K562 (cell line): Measurements from ENCODE around the gene ZSWIM3. TPM values are rescaled to one million over a fixed set of nuclear protein-coding genes. Genes with fewer than 3 reads are reported as not detected.

Experiments
- CBX5 ChIP-seq: IDR thresholded peaks from 2 replicates; pipeline ENCODE4 v1.6.1; 2014; ENCODE audit warnings: low read depth, borderline replicate concordance
- HSF4 ChIP-seq: fragments of 250-450 bp; sonication (Bioruptor Pico); IDR thresholded peaks from 2 replicates; pipeline ENCODE4 v2.1.2; 2022; ENCODE audit warnings: mild to moderate bottlenecking, moderate library complexity, borderline replicate concordance
- MCM2 ChIP-seq: fragments of 450-650 bp; IDR thresholded peaks from 2 replicates; pipeline ENCODE4 v1.6.1; 2017; ENCODE audit warnings: low read depth, mild to moderate bottlenecking
- NONO ChIP-seq, 2 experiments: fragments of 200-400 bp in 1 of 2; fragments of 450-650 bp in 1 of 2; formaldehyde crosslinking in 1 of 2; IDR thresholded peaks; 2 replicates each; pipeline ENCODE4 v1.6.1; 2017; ENCODE audit warnings: low read depth in 2 of 2, mild to moderate bottlenecking in 2 of 2, moderate library complexity in 2 of 2, low read length in 1 of 2
- PHF21A ChIP-seq: fragments of 450-650 bp; IDR thresholded peaks from 2 replicates; pipeline ENCODE4 v1.6.1; 2017; ENCODE audit warnings: low read depth, borderline replicate concordance
- RBFOX2 ChIP-seq: fragments of 200-400 bp; formaldehyde crosslinking; IDR thresholded peaks from 2 replicates; pipeline ENCODE4 v1.6.1; 2017; ENCODE audit warnings: low read depth, mild to moderate bottlenecking, low read length, moderate library complexity
- RFX1 ChIP-seq: fragments of 450-650 bp; IDR thresholded peaks from 2 replicates; pipeline ENCODE4 v1.6.1; 2016; ENCODE audit warnings: mild to moderate bottlenecking, moderate library complexity
- SAP30 ChIP-seq: fragments of 200-600 bp; sonication (generic); IDR thresholded peaks from 2 replicates; pipeline ENCODE4 v1.6.1; 2012; ENCODE audit warnings: borderline replicate concordance, low read depth, mild to moderate bottlenecking, moderate library complexity, low read length, control low read depth, inconsistent platforms; ENCODE audit not compliant: insufficient read depth, poor library complexity, severe bottlenecking
- SMAD3 ChIP-seq: fragments of 450-650 bp; formaldehyde crosslinking; conservative IDR thresholded peaks from 2 replicates; pipeline ENCODE4 v1.4.0; 2020; ENCODE audit warnings: mild to moderate bottlenecking
- SNRNP70 ChIP-seq: fragments of 200-400 bp; formaldehyde crosslinking; optimal IDR thresholded peaks from 2 replicates; pipeline ENCODE3; 2017; ENCODE audit warnings: low read depth, low read length
- polyA plus RNA-seq, 8 experiments: library from polyadenylated mRNA; depleted of rRNA in 4 of 8; stranded (reverse) in 5 of 8; unstranded in 3 of 8; fragments of >200 nt; fragmentation: Nextera tagmentation in 2 of 8; fragmentation: Illumina TruSeq in 1 of 8; extraction: Ambion mirVana in 2 of 8; extraction: Trizol in 1 of 8; gene quantifications; 2 replicates each; pipeline versions ENCODE4 v1.2.1 to v1.2.3, GENCODE V29; 2011 to 2014; ENCODE audit warnings: inconsistent platforms in 1 of 8, missing spikeins in 1 of 8
- total RNA-seq, 7 experiments: library from RNA; depleted of rRNA in 6 of 7; stranded (reverse); fragments of >200 nt in 6 of 7; fragmentation: Illumina TruSeq in 2 of 7; extraction: Trizol in 2 of 7; gene quantifications; 2 replicates each; pipeline versions ENCODE4 v1.2.1 to v1.2.3, GENCODE V29; 2011 to 2021; ENCODE audit warnings: low replicate concordance in 1 of 7
- TF ChIP-seq, protein P1 (sequence below), 3 experiments: fragments of 200-800 bp in 1 of 3; fragments of 250-450 bp in 1 of 3; fragments of 450-650 bp in 1 of 3; sonication (Bioruptor Pico) in 1 of 3; sonication (Bioruptor generic) in 1 of 3; formaldehyde crosslinking in 1 of 3; IDR thresholded peaks; 2 replicates each; pipeline versions ENCODE4 v1.6.1 to v1.8.0; 2016 to 2022; ENCODE audit warnings: mild to moderate bottlenecking in 2 of 3, missing genetic modification characterization in 2 of 3, missing compliant biosample characterization in 1 of 3, moderate library complexity in 1 of 3
- TF ChIP-seq, protein P2 (sequence below): conservative IDR thresholded peaks from 2 replicates; pipeline ENCODE4 v1.6.1; 2011; ENCODE audit warnings: low read depth, mild to moderate bottlenecking, low read length; ENCODE audit not compliant: control insufficient read depth
- TF ChIP-seq, protein P3 (sequence below): fragments of 200-800 bp; sonication (Bioruptor generic); IDR thresholded peaks from 2 replicates; pipeline ENCODE4 v1.6.1; 2017; ENCODE audit warnings: missing genetic modification characterization, missing compliant biosample characterization
- TF ChIP-seq, protein P4 (sequence below): fragments of 250-450 bp; sonication (Bioruptor Pico); IDR thresholded peaks from 2 replicates; pipeline ENCODE4 v1.4.0; 2020; ENCODE audit warnings: mild to moderate bottlenecking, moderate library complexity

The ZSWIM3 gene
- total and polyA plus RNA-seq, 9 of the 15 experiments (the other 6 are each of a cell fraction or from before 2014, with no cell fraction given), result 1.7 to 4.3 (median 2.9) TPM

DNA sequence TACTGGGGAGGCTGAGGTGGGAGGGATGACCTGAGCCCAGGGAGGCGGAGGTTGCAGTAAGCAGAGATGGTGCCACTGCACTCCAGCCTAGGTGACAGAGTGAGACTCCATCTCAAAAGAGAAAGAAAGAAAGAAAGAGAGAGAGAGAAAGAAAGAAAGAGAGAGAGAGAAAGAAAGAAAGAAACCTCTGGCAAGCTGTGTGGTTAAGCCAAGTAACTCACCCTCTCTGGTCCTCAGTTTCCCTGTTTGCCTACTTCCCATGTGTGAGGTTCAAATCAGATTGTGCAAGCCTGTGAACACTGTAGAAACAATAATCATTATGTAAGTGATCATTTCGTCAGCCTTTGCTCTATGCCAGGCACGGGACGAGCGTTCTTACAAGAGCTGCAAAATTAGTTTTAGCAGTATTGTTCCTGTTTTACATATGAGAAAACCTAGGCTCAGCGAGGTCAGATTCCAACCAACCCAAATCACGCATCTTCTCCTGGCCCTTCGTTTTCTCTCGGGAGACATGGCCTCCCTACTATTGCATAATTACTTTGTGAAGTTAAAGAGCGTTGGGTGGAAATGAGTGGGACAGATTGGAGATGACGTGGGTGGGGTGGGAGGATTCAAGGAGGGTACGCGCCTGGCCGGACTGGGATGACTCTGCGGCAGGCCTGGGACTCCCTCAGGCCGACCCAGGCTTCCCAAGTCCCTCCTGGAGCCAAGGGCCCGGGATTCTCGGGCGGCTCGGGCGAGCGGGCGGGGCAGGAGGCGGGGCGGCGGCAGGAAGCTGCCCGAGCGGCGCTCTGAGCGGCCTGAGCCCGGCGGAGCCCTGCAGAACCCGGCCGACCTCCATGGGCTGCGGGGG lies 24.2 kb upstream of the ZSWIM3 start, which contains the start of gene SNX21 (continued):
- no peak for TF ChIP-seq MCM2
- TF ChIP-seq SAP30, result no peak
- no peak for TF ChIP-seq SNRNP70
- 0 out of 2 replicates have a peak, but pooled peaks have one; percentile 29 for TF ChIP-seq RBFOX2
- no peak for TF ChIP-seq RFX1
- no peak for TF ChIP-seq HSF4 (CRISPR knock-in tag)
- TF ChIP-seq, protein P1, sequence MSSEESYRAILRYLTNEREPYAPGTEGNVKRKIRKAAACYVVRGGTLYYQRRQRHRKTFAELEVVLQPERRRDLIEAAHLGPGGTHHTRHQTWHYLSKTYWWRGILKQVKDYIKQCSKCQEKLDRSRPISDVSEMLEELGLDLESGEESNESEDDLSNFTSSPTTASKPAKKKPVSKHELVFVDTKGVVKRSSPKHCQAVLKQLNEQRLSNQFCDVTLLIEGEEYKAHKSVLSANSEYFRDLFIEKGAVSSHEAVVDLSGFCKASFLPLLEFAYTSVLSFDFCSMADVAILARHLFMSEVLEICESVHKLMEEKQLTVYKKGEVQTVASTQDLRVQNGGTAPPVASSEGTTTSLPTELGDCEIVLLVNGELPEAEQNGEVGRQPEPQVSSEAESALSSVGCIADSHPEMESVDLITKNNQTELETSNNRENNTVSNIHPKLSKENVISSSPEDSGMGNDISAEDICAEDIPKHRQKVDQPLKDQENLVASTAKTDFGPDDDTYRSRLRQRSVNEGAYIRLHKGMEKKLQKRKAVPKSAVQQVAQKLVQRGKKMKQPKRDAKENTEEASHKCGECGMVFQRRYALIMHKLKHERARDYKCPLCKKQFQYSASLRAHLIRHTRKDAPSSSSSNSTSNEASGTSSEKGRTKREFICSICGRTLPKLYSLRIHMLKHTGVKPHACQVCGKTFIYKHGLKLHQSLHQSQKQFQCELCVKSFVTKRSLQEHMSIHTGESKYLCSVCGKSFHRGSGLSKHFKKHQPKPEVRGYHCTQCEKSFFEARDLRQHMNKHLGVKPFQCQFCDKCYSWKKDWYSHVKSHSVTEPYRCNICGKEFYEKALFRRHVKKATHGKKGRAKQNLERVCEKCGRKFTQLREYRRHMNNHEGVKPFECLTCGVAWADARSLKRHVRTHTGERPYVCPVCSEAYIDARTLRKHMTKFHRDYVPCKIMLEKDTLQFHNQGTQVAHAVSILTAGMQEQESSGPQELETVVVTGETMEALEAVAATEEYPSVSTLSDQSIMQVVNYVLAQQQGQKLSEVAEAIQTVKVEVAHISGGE (CRISPR knock-in tag; IDR thresholded peaks at IDR 0.05), result no peak
- no peak for TF ChIP-seq CBX5
- TF ChIP-seq NONO (IDR thresholded peaks at IDR 0.05; ENCODE audit: low read depth in 2 of 2, low read length in 1 of 2), result no peak
- TF ChIP-seq SMAD3 (CRISPR knock-in tag), result no peak
- TF ChIP-seq, protein P2, sequence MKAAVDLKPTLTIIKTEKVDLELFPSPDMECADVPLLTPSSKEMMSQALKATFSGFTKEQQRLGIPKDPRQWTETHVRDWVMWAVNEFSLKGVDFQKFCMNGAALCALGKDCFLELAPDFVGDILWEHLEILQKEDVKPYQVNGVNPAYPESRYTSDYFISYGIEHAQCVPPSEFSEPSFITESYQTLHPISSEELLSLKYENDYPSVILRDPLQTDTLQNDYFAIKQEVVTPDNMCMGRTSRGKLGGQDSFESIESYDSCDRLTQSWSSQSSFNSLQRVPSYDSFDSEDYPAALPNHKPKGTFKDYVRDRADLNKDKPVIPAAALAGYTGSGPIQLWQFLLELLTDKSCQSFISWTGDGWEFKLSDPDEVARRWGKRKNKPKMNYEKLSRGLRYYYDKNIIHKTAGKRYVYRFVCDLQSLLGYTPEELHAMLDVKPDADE, result no peak
- TF ChIP-seq, protein P3, sequence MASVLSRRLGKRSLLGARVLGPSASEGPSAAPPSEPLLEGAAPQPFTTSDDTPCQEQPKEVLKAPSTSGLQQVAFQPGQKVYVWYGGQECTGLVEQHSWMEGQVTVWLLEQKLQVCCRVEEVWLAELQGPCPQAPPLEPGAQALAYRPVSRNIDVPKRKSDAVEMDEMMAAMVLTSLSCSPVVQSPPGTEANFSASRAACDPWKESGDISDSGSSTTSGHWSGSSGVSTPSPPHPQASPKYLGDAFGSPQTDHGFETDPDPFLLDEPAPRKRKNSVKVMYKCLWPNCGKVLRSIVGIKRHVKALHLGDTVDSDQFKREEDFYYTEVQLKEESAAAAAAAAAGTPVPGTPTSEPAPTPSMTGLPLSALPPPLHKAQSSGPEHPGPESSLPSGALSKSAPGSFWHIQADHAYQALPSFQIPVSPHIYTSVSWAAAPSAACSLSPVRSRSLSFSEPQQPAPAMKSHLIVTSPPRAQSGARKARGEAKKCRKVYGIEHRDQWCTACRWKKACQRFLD (CRISPR knock-in tag), result no peak
- peak; percentile 45; the same call in 1 of the 2 replicates for TF ChIP-seq PHF21A
- TF ChIP-seq, protein P4, sequence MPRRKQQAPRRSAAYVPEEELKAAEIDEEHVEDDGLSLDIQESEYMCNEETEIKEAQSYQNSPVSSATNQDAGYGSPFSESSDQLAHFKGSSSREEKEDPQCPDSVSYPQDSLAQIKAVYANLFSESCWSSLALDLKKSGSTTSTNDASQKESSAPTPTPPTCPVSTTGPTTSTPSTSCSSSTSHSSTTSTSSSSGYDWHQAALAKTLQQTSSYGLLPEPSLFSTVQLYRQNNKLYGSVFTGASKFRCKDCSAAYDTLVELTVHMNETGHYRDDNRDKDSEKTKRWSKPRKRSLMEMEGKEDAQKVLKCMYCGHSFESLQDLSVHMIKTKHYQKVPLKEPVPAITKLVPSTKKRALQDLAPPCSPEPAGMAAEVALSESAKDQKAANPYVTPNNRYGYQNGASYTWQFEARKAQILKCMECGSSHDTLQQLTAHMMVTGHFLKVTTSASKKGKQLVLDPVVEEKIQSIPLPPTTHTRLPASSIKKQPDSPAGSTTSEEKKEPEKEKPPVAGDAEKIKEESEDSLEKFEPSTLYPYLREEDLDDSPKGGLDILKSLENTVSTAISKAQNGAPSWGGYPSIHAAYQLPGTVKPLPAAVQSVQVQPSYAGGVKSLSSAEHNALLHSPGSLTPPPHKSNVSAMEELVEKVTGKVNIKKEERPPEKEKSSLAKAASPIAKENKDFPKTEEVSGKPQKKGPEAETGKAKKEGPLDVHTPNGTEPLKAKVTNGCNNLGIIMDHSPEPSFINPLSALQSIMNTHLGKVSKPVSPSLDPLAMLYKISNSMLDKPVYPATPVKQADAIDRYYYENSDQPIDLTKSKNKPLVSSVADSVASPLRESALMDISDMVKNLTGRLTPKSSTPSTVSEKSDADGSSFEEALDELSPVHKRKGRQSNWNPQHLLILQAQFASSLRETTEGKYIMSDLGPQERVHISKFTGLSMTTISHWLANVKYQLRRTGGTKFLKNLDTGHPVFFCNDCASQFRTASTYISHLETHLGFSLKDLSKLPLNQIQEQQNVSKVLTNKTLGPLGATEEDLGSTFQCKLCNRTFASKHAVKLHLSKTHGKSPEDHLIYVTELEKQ (CRISPR knock-in tag), result no peak
